NCI-H2196 treated with DMSO at 0.1 percent for 48 hours (cell line): ENCODE measurements around the gene ARHGAP22.

ENCODE experiments used
- DNase-seq: peaks from one replicate; lab custom pipeline; 2025; ENCODE audit not compliant: unreplicated experiment; lab: John Stamatoyannopoulos, UW

The ARHGAP22 gene

GRCh38 chr10:48485711-48486110 lies 119.2 kb downstream of the ARHGAP22 start:
- DNase-seq, result no peak

GRCh38 chr10:48484911-48485310 lies 120.0 kb downstream of the ARHGAP22 start:
- DNase-seq, result no peak

- no peak for DNase-seq
These were observed 122.7 kb downstream of the ARHGAP22 start for GRCh38 chr10:48482207-48482606.

DNA sequence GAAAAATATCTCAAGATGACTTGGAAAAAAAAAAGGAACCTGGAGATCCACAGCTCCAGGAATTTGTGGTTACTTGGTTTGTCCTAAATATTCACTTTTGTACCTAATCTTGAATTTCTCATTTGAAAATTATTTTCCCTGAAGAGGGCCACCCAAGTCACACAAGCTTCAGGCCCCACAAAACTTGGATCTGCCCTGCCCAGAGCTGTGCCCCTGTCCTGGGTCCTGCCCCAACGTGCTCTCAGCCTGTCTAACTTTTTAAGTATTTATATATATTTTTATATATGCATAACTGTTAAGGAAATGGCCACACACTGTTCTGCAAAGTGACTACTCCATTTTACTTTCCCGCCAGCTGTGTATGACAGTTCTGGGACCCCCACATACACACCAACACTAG lies 123.5 kb downstream of the ARHGAP22 start:
- no peak for DNase-seq

- no peak for DNase-seq
These were observed 124.2 kb downstream of the ARHGAP22 start for GRCh38 chr10:48480397-48481374.

GRCh38 chr10:48478980-48479811 lies 125.7 kb downstream of the ARHGAP22 start:
- no peak for DNase-seq

DNA sequence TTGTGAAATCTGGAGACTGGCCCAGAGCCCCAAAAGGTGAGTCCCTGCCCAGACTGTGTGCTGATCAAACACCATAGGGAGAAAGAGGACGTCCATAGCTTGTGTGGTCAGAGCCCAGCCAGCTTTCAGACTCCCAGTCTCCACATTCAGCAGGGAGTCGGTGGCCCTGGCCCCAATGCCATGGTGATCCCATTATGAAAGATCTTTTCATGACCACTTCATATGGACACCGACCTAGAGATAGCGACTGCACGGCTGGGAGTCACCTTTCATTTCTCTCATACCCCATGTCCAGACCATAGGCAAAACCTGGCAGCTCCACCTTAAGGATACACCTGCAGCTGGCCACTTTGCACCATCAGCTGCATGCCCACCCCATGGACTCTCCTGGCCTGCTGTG lies 126.4 kb downstream of the ARHGAP22 start:
- no peak for DNase-seq

GRCh38 chr10:48477616-48478015 lies 127.3 kb downstream of the ARHGAP22 start:
- no peak for DNase-seq

DNA sequence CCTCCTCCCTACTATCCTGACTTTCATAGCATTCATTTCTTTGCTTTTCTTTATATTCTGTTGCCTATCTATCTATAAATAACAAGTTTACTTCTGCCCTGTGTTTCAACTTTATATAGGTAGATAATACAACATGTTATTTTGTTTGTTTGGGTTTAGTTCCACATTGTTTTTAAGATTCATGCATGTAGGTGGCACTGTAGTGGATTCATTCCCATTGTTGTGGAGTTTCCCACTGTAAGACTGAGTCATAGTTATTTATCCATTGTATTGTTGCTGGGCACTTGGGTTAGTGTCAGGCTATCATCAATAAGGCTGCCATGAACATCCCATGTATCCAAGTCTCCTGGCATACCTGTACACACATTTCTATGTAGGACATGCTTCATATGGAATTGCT lies 127.7 kb downstream of the ARHGAP22 start:
- no peak for DNase-seq

DNA sequence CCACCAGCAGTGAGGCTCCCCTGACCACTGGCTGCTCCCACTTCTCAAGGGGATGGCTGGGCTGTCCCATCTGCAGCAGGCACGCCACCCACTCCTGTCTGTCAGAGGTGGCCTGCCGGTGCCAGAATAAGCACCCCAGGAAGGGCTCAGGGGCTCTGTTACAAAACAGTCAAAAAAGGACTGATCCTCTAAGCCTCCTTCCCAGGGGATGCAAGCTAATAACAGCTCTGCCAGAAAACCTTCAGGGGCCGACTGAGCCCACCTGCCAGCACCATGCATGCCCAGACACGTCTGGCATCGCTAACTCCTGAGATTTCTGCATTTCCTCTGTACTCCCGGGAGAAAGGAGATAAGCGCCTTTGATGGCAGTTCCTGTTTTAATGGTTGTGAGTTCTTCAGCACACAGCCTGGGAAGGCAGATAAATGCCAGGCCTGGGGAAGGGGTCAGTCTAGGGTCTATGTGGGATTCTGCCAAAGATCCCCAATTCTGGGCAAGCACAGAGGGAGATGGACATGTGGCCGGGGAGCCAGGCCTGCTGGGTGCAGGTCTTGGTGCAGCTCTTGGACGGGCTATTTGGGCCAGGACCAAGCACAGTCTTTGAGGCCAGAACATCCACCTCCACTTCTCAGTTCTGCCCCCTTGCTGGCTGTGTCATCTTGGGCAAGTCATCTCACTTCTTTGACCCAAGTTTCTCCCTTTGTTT lies 128.4 kb downstream of the ARHGAP22 start:
- no peak for DNase-seq

GRCh38 chr10:48475943-48476278 lies 129.0 kb downstream of the ARHGAP22 start:
- DNase-seq, result no peak

DNA sequence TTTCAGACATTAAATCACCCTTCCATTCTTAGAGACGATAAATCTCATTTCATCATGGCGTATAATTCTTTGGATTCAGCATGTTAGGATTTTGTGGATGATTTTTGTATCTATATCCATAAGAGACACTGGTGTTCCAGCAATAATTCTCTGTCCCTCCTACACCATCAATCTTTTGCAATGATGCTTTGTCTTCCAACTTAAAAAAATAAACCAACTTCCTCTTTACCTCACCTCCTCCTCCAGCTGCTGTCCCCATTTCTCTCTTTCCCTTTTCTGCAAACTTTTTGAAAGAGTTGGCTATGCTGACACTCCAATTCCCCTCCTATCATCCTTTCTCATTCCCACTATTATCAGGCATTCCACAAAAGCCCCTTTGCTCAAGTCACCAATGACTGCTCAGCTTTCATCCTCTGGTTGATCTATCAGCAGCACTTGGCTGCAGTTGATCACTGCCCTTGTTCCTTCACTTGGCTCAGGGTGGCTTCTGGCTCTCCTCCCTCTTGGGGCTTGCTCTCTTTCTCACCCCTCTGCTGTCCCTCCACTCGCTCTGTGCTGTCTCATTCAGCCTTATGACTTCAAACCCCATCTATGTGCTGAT lies 130.0 kb downstream of the ARHGAP22 start:
- DNase-seq, result no peak

GRCh38 chr10:48473704-48474103 lies 131.2 kb downstream of the ARHGAP22 start:
- no peak for DNase-seq

- no peak for DNase-seq
These were observed 132.3 kb downstream of the ARHGAP22 start for GRCh38 chr10:48472501-48473069.

DNA sequence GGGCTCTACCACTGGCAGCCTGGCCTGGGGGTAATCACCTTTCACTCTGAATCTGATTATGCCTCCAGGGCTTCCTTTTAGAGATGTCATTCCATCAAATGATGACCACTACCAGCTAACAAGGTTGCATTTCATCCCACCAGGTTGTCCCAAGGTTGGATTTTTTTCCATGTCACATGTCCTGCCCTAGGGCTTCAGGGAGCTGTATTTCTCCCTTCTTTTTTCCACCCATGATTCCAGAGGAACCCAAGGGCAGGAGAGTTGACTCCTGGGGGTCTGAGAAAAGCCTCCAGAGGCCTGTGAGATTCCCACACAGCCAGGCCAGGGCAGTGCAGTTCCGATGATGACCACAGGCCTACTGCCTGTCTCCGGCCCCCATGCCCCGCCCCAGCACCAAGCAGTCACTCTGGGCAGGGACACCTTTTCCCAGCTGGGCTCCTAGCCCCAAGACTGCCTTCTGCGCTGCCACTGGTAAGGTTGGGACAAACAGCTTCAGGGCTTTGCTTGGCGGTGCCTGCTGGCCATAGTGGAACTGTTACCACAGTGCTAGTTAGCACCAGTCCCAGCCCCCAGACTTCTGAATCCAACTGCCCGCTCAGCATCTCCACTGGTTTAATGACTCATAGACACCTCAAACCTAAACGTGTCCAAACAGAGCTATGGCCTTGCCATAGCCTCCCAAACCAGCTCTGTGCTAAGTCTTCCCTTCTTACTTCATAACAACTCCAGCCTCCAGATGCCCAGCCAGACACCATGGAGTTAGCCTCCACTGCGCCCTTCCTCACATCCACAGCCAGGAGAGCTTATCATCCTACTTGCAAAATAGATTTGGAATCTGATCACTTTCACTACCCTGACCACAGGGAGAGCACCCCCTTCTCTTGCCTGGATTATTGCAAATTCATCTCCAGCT lies 133.7 kb downstream of the ARHGAP22 start:
- DNase-seq, result no peak

DNA sequence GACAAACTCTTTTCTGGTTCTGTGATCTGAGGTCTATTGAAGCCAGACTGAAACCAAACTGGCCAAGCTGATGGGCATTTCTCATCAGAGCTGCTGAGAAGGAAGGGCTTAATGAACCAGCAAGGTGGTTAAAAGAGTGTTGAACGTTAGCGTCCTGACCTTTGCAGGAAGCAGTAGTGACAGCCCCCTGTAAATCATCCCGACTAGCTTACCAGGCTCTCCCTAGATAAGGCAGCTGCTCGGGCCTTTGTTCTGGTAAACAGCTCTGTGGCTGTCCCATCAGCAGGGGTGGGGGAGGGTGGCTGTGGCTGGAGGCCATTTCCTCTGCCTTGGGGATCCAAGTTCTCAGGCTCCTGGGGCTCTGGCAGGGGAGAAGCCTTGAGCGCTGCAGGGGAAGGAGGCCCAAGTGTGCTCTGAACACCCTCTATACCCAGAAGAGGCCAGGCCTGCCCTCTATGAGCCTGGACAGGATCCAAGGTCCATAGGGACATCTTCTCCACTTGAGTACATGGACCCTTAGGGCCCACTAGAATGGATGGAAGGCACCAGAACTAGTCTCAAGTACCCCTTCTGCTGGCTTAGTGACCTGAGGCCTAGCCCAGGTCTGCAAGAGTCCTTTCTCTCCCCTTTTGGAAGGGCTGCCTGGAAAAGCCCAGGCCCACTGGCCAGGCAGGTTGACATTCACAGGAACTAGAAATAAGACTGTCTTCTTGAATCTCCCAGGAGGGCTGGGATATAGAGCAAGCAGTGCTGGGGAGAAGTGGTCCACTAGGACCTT lies 134.6 kb downstream of the ARHGAP22 start:
- DNase-seq, result no peak

DNA sequence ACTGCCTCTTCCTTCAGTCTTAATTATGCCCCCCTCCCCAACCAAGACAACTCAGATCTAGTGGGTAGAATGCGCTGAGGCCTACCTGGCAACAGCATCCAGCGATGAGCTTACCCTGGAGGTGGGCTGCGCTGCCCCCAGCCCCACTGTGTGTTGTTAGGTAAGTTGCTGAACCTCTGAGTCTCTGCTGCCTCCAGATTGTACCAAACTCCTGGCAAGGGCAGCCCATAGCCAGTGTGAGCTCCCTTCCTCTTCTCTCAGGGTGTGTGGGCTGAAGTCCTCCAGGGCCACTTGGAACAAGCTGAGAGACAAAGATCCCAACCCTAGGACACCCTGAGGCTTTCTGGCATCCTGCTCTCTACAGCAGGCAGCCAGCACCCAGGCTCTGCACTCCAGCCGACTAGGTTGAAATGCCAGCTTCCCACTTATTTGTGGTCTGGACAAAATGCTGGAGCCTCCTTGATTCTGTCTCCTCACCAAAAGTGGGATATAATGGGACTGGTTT lies 135.3 kb downstream of the ARHGAP22 start:
- no peak for DNase-seq

- no peak for DNase-seq
These were observed 135.9 kb downstream of the ARHGAP22 start for GRCh38 chr10:48468866-48469511.
